HG03108 (cell line): ENCODE results near the gene CCIN.

Experiments used
- ATAC-seq: cut with Tn5 transposase; IDR thresholded peaks from one replicate; pipeline ENCODE4 v1.9.1; 2021; ENCODE audit warnings: moderate library complexity; ENCODE audit not compliant: unreplicated experiment

Gene CCIN

GRCh38 chr9:36188212-36188611 lies 19.0 kb downstream of the CCIN start:
- ATAC-seq, result no peak

- no peak for ATAC-seq
Measured at GRCh38 chr9:36189976-36190375, 20.8 kb downstream of the CCIN start.

- peak; percentile 97 for ATAC-seq
Measured at GRCh38 chr9:36190388-36191289, 21.5 kb downstream of the CCIN start, which contains the start of gene CLTA. Gene CLTA (plus strand): TSS chr9:36190921. CDS start chr9:36191057, 136 bp downstream.

GRCh38 chr9:36191290-36191645 lies 22.1 kb downstream of the CCIN start:
- ATAC-seq, result no peak

GRCh38 chr9:36191686-36192085 lies 22.5 kb downstream of the CCIN start:
- ATAC-seq, result no peak

GRCh38 chr9:36192196-36192595 lies 23.0 kb downstream of the CCIN start:
- no peak for ATAC-seq

GRCh38 chr9:36193023-36193422 lies 23.8 kb downstream of the CCIN start:
- ATAC-seq, result no peak

- no peak for ATAC-seq
Measured at GRCh38 chr9:36194326-36195000, 25.3 kb downstream of the CCIN start.

- no peak for ATAC-seq
Measured at GRCh38 chr9:36204906-36205547, 35.8 kb downstream of the CCIN start.

GRCh38 chr9:36207016-36207415 lies 37.8 kb downstream of the CCIN start:
- ATAC-seq, result no peak

- no peak for ATAC-seq
Measured at GRCh38 chr9:36207546-36208012, 38.4 kb downstream of the CCIN start.

- no peak for ATAC-seq
Measured at GRCh38 chr9:36208521-36209253, 39.5 kb downstream of the CCIN start.

GRCh38 chr9:36210722-36211121 lies 41.5 kb downstream of the CCIN start:
- no peak for ATAC-seq

- ATAC-seq, result no peak
Measured at GRCh38 chr9:36211510-36211909, 42.3 kb downstream of the CCIN start.

- no peak for ATAC-seq
Measured at GRCh38 chr9:36213387-36213786, 44.2 kb downstream of the CCIN start.

- ATAC-seq, result no peak
Measured at GRCh38 chr9:36213989-36214388, 44.8 kb downstream of the CCIN start.

GRCh38 chr9:36214571-36214970 lies 45.4 kb downstream of the CCIN start:
- ATAC-seq, result no peak

- no peak for ATAC-seq
Measured at GRCh38 chr9:36217256-36217968, 48.2 kb downstream of the CCIN start.

- no peak for ATAC-seq
Measured at GRCh38 chr9:36218011-36218410, 48.8 kb downstream of the CCIN start.

GRCh38 chr9:36218411-36218901 lies 49.3 kb downstream of the CCIN start:
- no peak for ATAC-seq
